ENCODE measurements around the gene RPS3A.

Gene RPS3A

GRCh38 chr4:151105454-151106032 lies 6.1 kb downstream of the RPS3A start:
- H3K27ac ChIP-seq: no peak overlapping the region
- H3K36me3 ChIP-seq: peaks cover 71% of the 10 kb centered on the region
- peaks cover 5 to 7% of the 10 kb centered on the region in 2 experiments for H3K4me1 ChIP-seq (ENCODE audit: control insufficient read depth in 1 of 2, insufficient read depth in 1 of 2, low read depth in 1 of 2, low read length in 1 of 2)
- H3K9me3 ChIP-seq: no peaks in the 10 kb centered on the region
- no peaks in the 10 kb centered on the region for H3K27me3 ChIP-seq
- no peak for TF ChIP-seq CTCF (IDR thresholded peaks at IDR 0.05)
- H3K4me3 ChIP-seq (ENCODE audit: low read depth in 1 of 2, low read length in 1 of 2): no peak overlapping the region

- H3K27me3 ChIP-seq: no peaks in the 10 kb centered on the region
- no peak overlapping the region for H3K27ac ChIP-seq
- no peaks in the 10 kb centered on the region for H3K4me1 ChIP-seq (ENCODE audit: control insufficient read depth in 1 of 2, insufficient read depth in 1 of 2, low read depth in 1 of 2, low read length in 1 of 2)
- peaks cover 60% of the 10 kb centered on the region for H3K36me3 ChIP-seq
- no peak overlapping the region for H3K4me3 ChIP-seq (ENCODE audit: low read depth in 1 of 2, low read length in 1 of 2)
- H3K9me3 ChIP-seq: no peaks in the 10 kb centered on the region
- no peak for TF ChIP-seq CTCF (IDR thresholded peaks at IDR 0.05)
Observed at GRCh38 chr4:151107063-151107462, 7.6 kb downstream of the RPS3A start.

- no peak for TF ChIP-seq CTCF (IDR thresholded peaks at IDR 0.05)
- H3K27ac ChIP-seq: no peak overlapping the region
Observed at GRCh38 chr4:151110236-151110635, 10.8 kb downstream of the RPS3A start.

GRCh38 chr4:151114338-151114737 lies 14.9 kb downstream of the RPS3A start:
- Histone ChIP-seq H3K36me3 (peaks cover 10% of the 10 kb centered on the region), H3K4me1 (ENCODE audit: control insufficient read depth in 1 of 2, insufficient read depth in 1 of 2, low read depth in 1 of 2, low read length in 1 of 2) (no peaks in the 10 kb centered on the region), H3K27me3 (no peaks in the 10 kb centered on the region), H3K9me3 (no peaks in the 10 kb centered on the region), H3K27ac (no peak overlapping the region), H3K4me3 (ENCODE audit: low read depth in 1 of 2, low read length in 1 of 2) (no peak overlapping the region)
- TF ChIP-seq CTCF (IDR thresholded peaks at IDR 0.05): no peak

More at GRCh38 chr4:151110236-151110635, 10.8 kb downstream of the RPS3A start:
- no peaks in the 10 kb centered on the region for H3K27me3 ChIP-seq
- no peak overlapping the region for H3K4me3 ChIP-seq (ENCODE audit: low read depth in 1 of 2, low read length in 1 of 2)
- H3K9me3 ChIP-seq: no peaks in the 10 kb centered on the region
- H3K4me1 ChIP-seq (ENCODE audit: control insufficient read depth in 1 of 2, insufficient read depth in 1 of 2, low read depth in 1 of 2, low read length in 1 of 2): no peaks in the 10 kb centered on the region
- H3K36me3 ChIP-seq: peaks cover 34% of the 10 kb centered on the region

GRCh38 chr4:151114986-151115385 lies 15.6 kb downstream of the RPS3A start:
- no peak for TF ChIP-seq CTCF (IDR thresholded peaks at IDR 0.05)
- no peak overlapping the region for H3K27ac ChIP-seq
- H3K9me3 ChIP-seq: no peaks in the 10 kb centered on the region
- H3K4me3 ChIP-seq (ENCODE audit: low read depth in 1 of 2, low read length in 1 of 2): no peak overlapping the region
- no peaks in the 10 kb centered on the region for H3K4me1 ChIP-seq (ENCODE audit: control insufficient read depth in 1 of 2, insufficient read depth in 1 of 2, low read depth in 1 of 2, low read length in 1 of 2)
- H3K36me3 ChIP-seq: peaks cover 10% of the 10 kb centered on the region
- no peaks in the 10 kb centered on the region for H3K27me3 ChIP-seq

All from neutrophil (primary cell).